Upper lobe of right lung (tissue), 1 donor: ENCODE results near the gene ZDHHC13. TPM values are rescaled to one million over a fixed set of nuclear protein-coding genes. Genes with fewer than 3 reads are reported as not detected.

Source experiments
- ATAC-seq: fragments of 200-7000 bp; cut with Tn5 transposase; one replicate; pipeline ENCODE4 v1.9.1; 2020; ENCODE audit warnings: mild to moderate bottlenecking, moderate library complexity
- DNase-seq: peaks from one replicate; pipeline ENCODE4 v3.0.0-alpha.2; 2020
- H3K27ac ChIP-seq: fragments of 200-600 bp; one replicate; pipeline ENCODE4 v1.8.0; 2022
- H3K27me3 ChIP-seq: fragments of 200-600 bp; one replicate; pipeline ENCODE4 v1.8.0; 2022; ENCODE audit warnings: mild to moderate bottlenecking
- H3K36me3 ChIP-seq: fragments of 200-600 bp; one replicate; pipeline ENCODE4 v1.8.0; 2022
- H3K4me1 ChIP-seq: fragments of 200-600 bp; one replicate; pipeline ENCODE4 v1.8.0; 2022
- H3K4me3 ChIP-seq: fragments of 200-600 bp; one replicate; pipeline ENCODE4 v1.8.0; 2022; ENCODE audit warnings: mild to moderate bottlenecking
- H3K9me3 ChIP-seq: fragments of 200-600 bp; one replicate; pipeline ENCODE4 v1.8.0; 2022
- intact Hi-C: fragments of 100-400 bp; cut with DNase I; formaldehyde crosslinking; loops from one replicate; pipeline ENCODE4 v1.11.0; 2022
- total RNA-seq: library from RNA; stranded (reverse); fragmentation: NEBNext Ultra II Directional; extraction: Animal tissue kit (Norgen Biotek cat#: 25700); gene quantifications from one replicate; pipeline ENCODE4 v1.2.1, GENCODE V29; 2021
- TF ChIP-seq, protein P1 (sequence below): fragments of 200-600 bp; IDR thresholded peaks from one replicate; pipeline ENCODE4 v1.8.0; 2022; ENCODE audit warnings: antibody characterized with exemption
- donor health status: DM: no; HTN: yes; CAD: no; lungs with severe emphysema.

Gene ZDHHC13
- total RNA-seq, 1 donor from 2014 or later: 12.2 TPM

GRCh38 chr11:19216709-19217374 lies 99.9 kb downstream of the ZDHHC13 start:
- no peaks in the 10 kb centered on the region for H3K36me3 ChIP-seq
- H3K4me3 ChIP-seq: no peak overlapping the region
- H3K4me1 ChIP-seq: peaks cover 4% of the 10 kb centered on the region
- TF ChIP-seq, protein P1, sequence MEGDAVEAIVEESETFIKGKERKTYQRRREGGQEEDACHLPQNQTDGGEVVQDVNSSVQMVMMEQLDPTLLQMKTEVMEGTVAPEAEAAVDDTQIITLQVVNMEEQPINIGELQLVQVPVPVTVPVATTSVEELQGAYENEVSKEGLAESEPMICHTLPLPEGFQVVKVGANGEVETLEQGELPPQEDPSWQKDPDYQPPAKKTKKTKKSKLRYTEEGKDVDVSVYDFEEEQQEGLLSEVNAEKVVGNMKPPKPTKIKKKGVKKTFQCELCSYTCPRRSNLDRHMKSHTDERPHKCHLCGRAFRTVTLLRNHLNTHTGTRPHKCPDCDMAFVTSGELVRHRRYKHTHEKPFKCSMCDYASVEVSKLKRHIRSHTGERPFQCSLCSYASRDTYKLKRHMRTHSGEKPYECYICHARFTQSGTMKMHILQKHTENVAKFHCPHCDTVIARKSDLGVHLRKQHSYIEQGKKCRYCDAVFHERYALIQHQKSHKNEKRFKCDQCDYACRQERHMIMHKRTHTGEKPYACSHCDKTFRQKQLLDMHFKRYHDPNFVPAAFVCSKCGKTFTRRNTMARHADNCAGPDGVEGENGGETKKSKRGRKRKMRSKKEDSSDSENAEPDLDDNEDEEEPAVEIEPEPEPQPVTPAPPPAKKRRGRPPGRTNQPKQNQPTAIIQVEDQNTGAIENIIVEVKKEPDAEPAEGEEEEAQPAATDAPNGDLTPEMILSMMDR: no peak
- no peaks in the 10 kb centered on the region for H3K9me3 ChIP-seq
- no peaks in the 10 kb centered on the region for H3K27me3 ChIP-seq
- no peak for ATAC-seq
- intact Hi-C loops: no loop called here
- no peak overlapping the region for H3K27ac ChIP-seq
- no peak for DNase-seq

DNA sequence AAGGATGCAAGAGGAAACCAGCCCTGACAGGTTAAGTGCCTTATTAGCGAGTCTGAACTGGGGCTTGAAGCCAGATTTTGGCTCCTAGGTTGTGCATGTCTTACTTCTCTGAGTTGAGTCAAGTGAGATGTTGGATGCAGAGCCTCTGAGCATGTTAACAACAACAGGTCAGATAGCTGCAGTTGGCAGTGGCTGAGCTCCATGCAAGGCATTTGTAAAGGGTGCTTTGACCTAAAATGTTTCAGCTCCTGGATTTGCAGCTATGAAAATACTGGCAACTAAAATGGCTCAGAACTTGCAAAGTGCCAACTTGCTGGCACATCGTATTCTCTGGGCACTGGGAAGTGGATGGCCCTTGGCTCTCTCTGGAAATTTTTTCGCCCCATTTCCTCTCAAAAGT lies 101.2 kb downstream of the ZDHHC13 start:
- ATAC-seq (no peak), DNase-seq (no peak)
- Histone ChIP-seq H3K27me3 (no peaks in the 10 kb centered on the region), H3K27ac (no peak overlapping the region), H3K9me3 (no peaks in the 10 kb centered on the region), H3K4me1 (peaks cover 4% of the 10 kb centered on the region), H3K4me3 (no peak overlapping the region), H3K36me3 (no peaks in the 10 kb centered on the region)
- TF ChIP-seq, protein P1: no peak
- intact Hi-C loops: no loop called here

- intact Hi-C loops: no loop called here
- Histone ChIP-seq H3K4me1 (peaks cover 4% of the 10 kb centered on the region), H3K27ac (no peak overlapping the region), H3K36me3 (no peaks in the 10 kb centered on the region), H3K27me3 (no peaks in the 10 kb centered on the region), H3K4me3 (no peak overlapping the region), H3K9me3 (no peaks in the 10 kb centered on the region)
- TF ChIP-seq, protein P1: no peak
- no peak for DNase-seq
- no peak for ATAC-seq
Measured at GRCh38 chr11:19218786-19219460, 102.0 kb downstream of the ZDHHC13 start.

DNA sequence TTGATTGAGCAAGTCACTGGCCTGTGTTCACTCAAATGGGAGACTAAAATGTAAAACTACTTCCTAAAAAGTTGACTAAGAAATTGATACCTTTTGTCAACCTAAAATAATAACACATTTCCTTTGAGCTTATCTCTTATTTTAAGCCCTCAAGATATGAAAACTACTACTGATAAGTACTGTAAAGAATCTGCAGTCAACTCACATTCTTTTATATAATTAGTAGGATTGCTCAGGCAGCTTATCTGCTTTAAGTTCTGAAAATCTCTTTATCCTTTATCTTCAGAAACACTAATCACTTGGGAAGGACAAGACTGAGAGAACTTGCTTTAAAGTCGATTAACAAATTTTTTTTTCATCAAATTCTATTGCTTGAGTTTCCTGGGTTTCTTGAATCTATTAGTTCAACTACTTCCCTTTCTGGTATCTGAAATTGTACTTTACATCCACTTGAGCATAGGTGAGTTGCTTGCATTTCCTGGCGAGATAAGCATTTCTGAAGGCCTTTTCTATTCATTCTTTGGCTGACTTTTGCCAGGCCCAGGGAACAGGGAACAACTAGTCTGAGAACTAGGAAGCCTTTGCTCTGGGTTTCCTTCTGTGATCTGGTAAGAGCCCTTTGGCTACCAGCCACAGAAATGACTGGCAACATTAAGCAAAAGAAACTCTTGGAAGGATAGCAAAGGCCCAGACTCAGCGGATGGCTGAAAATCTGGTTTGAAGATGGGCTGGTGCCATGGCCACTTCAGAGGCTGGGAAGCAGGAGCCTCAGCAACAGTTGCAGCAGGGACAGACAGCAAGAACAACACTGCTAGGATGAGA lies 104.1 kb downstream of the ZDHHC13 start:
- no peaks in the 10 kb centered on the region for H3K9me3 ChIP-seq
- ATAC-seq: peak; percentile 87
- no peak for DNase-seq
- no peak overlapping the region for H3K4me3 ChIP-seq
- intact Hi-C loops: no loop called here
- TF ChIP-seq, protein P1: no peak
- no peak overlapping the region for H3K27ac ChIP-seq
- no peaks in the 10 kb centered on the region for H3K27me3 ChIP-seq
- H3K36me3 ChIP-seq: no peaks in the 10 kb centered on the region
- peaks cover 4% of the 10 kb centered on the region for H3K4me1 ChIP-seq

- no peak for DNase-seq
- no peak for ATAC-seq
- intact Hi-C loops: no loop called here
- H3K36me3 ChIP-seq: no peaks in the 10 kb centered on the region
- no peaks in the 10 kb centered on the region for H3K27me3 ChIP-seq
- no peak overlapping the region for H3K27ac ChIP-seq
- TF ChIP-seq, protein P1: no peak
- H3K4me1 ChIP-seq: peaks cover 4% of the 10 kb centered on the region
- H3K9me3 ChIP-seq: no peaks in the 10 kb centered on the region
- H3K4me3 ChIP-seq: no peak overlapping the region
Measured at GRCh38 chr11:19225123-19225522, 108.2 kb downstream of the ZDHHC13 start.
